Liver (tissue), 9 donors: ENCODE data around the gene GLIS1. TPM values are rescaled to one million over a fixed set of nuclear protein-coding genes. Genes with fewer than 3 reads are reported as not detected.

Experiments
- DNase-seq: peaks from one replicate; pipeline ENCODE4 v3.0.0-alpha.2; 2017; ENCODE audit warnings: low spot score
- H3K27ac ChIP-seq, 2 donors: one replicate each; pipeline ENCODE4 v1.7.0; 2013; ENCODE audit warnings: inconsistent platforms in 2 of 2, low read length in 2 of 2, control low read depth in 1 of 2, low read depth in 1 of 2, mild to moderate bottlenecking in 1 of 2
- H3K27me3 ChIP-seq, 4 donors: one replicate each; pipeline versions ENCODE4 v1.6.1 to v1.7.0; 2013; ENCODE audit warnings: low read length in 3 of 4, inconsistent platforms in 1 of 4, mild to moderate bottlenecking in 1 of 4, moderate library complexity in 1 of 4; ENCODE audit not compliant: control insufficient read depth in 4 of 4, insufficient read depth in 4 of 4
- H3K36me3 ChIP-seq, 4 donors: one replicate each; pipeline versions ENCODE4 v1.6.1 to v1.7.0; 2013; ENCODE audit warnings: low read length in 3 of 4, mild to moderate bottlenecking in 3 of 4, low read depth in 1 of 4, moderate library complexity in 1 of 4; ENCODE audit not compliant: control insufficient read depth in 4 of 4, insufficient read depth in 3 of 4
- H3K4me1 ChIP-seq, 4 donors: one replicate each; pipeline versions ENCODE4 v1.6.1 to v1.7.0; 2013; ENCODE audit warnings: low read length in 3 of 4, mild to moderate bottlenecking in 3 of 4, moderate library complexity in 1 of 4; ENCODE audit not compliant: control insufficient read depth in 4 of 4, insufficient read depth in 4 of 4
- H3K4me3 ChIP-seq, 3 donors: one replicate each; pipeline versions ENCODE4 v1.6.1 to v1.7.0; 2013; ENCODE audit warnings: low read length in 3 of 3, control low read depth in 1 of 3, low read depth in 1 of 3, mild to moderate bottlenecking in 1 of 3
- H3K9ac ChIP-seq, 2 donors: one replicate each; pipeline ENCODE4 v1.7.0; 2013; ENCODE audit warnings: low read length in 2 of 2, mild to moderate bottlenecking in 2 of 2, moderate library complexity in 2 of 2, control low read depth in 1 of 2, low read depth in 1 of 2
- H3K9me3 ChIP-seq, 4 donors: one replicate each; pipeline versions ENCODE4 v1.6.1 to v1.7.0; 2013; ENCODE audit warnings: low read length in 3 of 4; ENCODE audit not compliant: control insufficient read depth in 4 of 4
- CTCF ChIP-seq: fragments of 150-350 bp; IDR thresholded peaks from 2 replicates; pipeline ENCODE4 v1.5.1; 2017; ENCODE audit warnings: improper control_type of control experiment, low read depth, low read length; ENCODE audit not compliant: missing input control
- EGR1 ChIP-seq, 2 donors: IDR thresholded peaks; 2 replicates each; pipeline ENCODE4 v1.6.1; 2016 to 2018; ENCODE audit warnings: antibody characterized with exemption in 2 of 2, low read depth in 2 of 2
- FOXA1 ChIP-seq: IDR thresholded peaks from 2 replicates; pipeline ENCODE4 v1.6.1; 2016; ENCODE audit warnings: antibody characterized with exemption
- FOXA2 ChIP-seq: IDR thresholded peaks from 2 replicates; pipeline ENCODE4 v1.6.1; 2016; ENCODE audit warnings: antibody characterized with exemption
- HNF4A ChIP-seq, 2 donors: conservative IDR thresholded peaks; 2 replicates each; pipeline ENCODE4 v1.6.1; 2016; ENCODE audit warnings: antibody characterized with exemption in 2 of 2, mild to moderate bottlenecking in 2 of 2
- HNF4G ChIP-seq: IDR thresholded peaks from 2 replicates; pipeline ENCODE4 v1.6.1; 2016; ENCODE audit warnings: antibody characterized with exemption
- JUND ChIP-seq, 2 donors: IDR thresholded peaks; 2 replicates each; pipeline ENCODE4 v1.6.1; 2016; ENCODE audit warnings: antibody characterized with exemption in 2 of 2
- NR2F2 ChIP-seq: IDR thresholded peaks from 2 replicates; pipeline ENCODE4 v1.6.1; 2016; ENCODE audit warnings: antibody characterized with exemption
- REST ChIP-seq: IDR thresholded peaks from 2 replicates; pipeline ENCODE4 v1.6.1; 2016; ENCODE audit warnings: antibody characterized with exemption, mild to moderate bottlenecking
- WGBS: extraction: QIAGEN DNeasy Blood & Tissue Kit; methylation state at CpG from one replicate; pipeline ENCODE4 v1.1.7; 2013; 5-methylcytosine and 5-hydroxymethylcytosine counted together
- polyA plus RNA-seq, 2 donors: library from polyadenylated mRNA; stranded (reverse) in 1 of 2; unstranded in 1 of 2; fragments of 200-250 nt in 1 of 2; fragments of >200 nt in 1 of 2; fragmentation: Nextera tagmentation in 1 of 2; extraction: Ambion mirVana in 1 of 2; gene quantifications; one replicate each; pipeline versions ENCODE4 v1.2.1 to v1.2.3, GENCODE V29; 2013 to 2015
- total RNA-seq, 2 donors: library from RNA; depleted of rRNA; stranded (reverse); fragments of >200 nt; gene quantifications; one replicate each; pipeline ENCODE4 v1.2.3, GENCODE V29; 2014
- TF ChIP-seq, protein P1 (sequence below): IDR thresholded peaks from 2 replicates; pipeline ENCODE4 v1.6.1; 2016; ENCODE audit warnings: antibody characterized with exemption
- TF ChIP-seq, protein P2 (sequence below): IDR thresholded peaks from 2 replicates; pipeline ENCODE4 v1.6.1; 2016; ENCODE audit warnings: antibody characterized with exemption
- TF ChIP-seq, protein P3 (sequence below): IDR thresholded peaks from 2 replicates; pipeline ENCODE4 v1.6.1; 2016; ENCODE audit warnings: antibody characterized with exemption
- donor health status: healthy.
- donor health status: healthy.
- donor health status: healthy.
- donor health status: healthy.
- donor health status: healthy.

The GLIS1 gene
- total and polyA plus RNA-seq, 4 donors, result under 0.01 to 0.05 TPM; not detected in 2

GRCh38 chr1:53469373-53469772 is 269.6 kb downstream of the GLIS1 start (continued):
- TF ChIP-seq REST, result no peak
- TF ChIP-seq, protein P1, sequence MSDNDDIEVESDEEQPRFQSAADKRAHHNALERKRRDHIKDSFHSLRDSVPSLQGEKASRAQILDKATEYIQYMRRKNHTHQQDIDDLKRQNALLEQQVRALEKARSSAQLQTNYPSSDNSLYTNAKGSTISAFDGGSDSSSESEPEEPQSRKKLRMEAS, result no peak

GRCh38 chr1:53468374-53468773 is 270.6 kb downstream of the GLIS1 start:
- no peak overlapping the region for H3K27ac ChIP-seq
- 96% methylated on average over 2 of the region's 2 CpGs for WGBS
- TF ChIP-seq FOXA1, result no peak
- TF ChIP-seq, protein P2, sequence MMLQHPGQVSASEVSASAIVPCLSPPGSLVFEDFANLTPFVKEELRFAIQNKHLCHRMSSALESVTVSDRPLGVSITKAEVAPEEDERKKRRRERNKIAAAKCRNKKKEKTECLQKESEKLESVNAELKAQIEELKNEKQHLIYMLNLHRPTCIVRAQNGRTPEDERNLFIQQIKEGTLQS, result no peak
- TF ChIP-seq HNF4G, result no peak
- TF ChIP-seq CTCF, result no peak
- TF ChIP-seq, protein P1, result no peak
- TF ChIP-seq EGR1 (IDR thresholded peaks at IDR 0.05; ENCODE audit: low read depth in 2 of 2), result no peak
- no peak for TF ChIP-seq JUND (IDR thresholded peaks at IDR 0.05)
- no peak for TF ChIP-seq REST
- TF ChIP-seq FOXA2, result no peak
- no peak for TF ChIP-seq HNF4A (conservative IDR thresholded peaks at IDR 0.05)
- no peak for TF ChIP-seq NR2F2
- TF ChIP-seq, protein P3, sequence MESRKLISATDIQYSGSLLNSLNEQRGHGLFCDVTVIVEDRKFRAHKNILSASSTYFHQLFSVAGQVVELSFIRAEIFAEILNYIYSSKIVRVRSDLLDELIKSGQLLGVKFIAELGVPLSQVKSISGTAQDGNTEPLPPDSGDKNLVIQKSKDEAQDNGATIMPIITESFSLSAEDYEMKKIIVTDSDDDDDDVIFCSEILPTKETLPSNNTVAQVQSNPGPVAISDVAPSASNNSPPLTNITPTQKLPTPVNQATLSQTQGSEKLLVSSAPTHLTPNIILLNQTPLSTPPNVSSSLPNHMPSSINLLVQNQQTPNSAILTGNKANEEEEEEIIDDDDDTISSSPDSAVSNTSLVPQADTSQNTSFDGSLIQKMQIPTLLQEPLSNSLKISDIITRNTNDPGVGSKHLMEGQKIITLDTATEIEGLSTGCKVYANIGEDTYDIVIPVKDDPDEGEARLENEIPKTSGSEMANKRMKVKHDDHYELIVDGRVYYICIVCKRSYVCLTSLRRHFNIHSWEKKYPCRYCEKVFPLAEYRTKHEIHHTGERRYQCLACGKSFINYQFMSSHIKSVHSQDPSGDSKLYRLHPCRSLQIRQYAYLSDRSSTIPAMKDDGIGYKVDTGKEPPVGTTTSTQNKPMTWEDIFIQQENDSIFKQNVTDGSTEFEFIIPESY, result no peak
- no peak overlapping the region for H3K4me3 ChIP-seq
- no peak for DNase-seq
- no peaks in the 10 kb centered on the region for H3K4me1 ChIP-seq
- no peaks in the 10 kb centered on the region for H3K27me3 ChIP-seq
- no peaks in the 10 kb centered on the region for H3K36me3 ChIP-seq
- no peak overlapping the region for H3K9ac ChIP-seq
- no peaks in the 10 kb centered on the region for H3K9me3 ChIP-seq
